Fibroblast of skin of right biceps (primary cell): ENCODE data around the gene TRPM5.

Experiments
- DNase-seq: peaks from one replicate; pipeline ENCODE4 v3.0.0-alpha.2; 2013

The TRPM5 gene

GRCh38 chr11:2401436-2401984 is 42.8 kb downstream of the TRPM5 start:
- no peak for DNase-seq

DNA sequence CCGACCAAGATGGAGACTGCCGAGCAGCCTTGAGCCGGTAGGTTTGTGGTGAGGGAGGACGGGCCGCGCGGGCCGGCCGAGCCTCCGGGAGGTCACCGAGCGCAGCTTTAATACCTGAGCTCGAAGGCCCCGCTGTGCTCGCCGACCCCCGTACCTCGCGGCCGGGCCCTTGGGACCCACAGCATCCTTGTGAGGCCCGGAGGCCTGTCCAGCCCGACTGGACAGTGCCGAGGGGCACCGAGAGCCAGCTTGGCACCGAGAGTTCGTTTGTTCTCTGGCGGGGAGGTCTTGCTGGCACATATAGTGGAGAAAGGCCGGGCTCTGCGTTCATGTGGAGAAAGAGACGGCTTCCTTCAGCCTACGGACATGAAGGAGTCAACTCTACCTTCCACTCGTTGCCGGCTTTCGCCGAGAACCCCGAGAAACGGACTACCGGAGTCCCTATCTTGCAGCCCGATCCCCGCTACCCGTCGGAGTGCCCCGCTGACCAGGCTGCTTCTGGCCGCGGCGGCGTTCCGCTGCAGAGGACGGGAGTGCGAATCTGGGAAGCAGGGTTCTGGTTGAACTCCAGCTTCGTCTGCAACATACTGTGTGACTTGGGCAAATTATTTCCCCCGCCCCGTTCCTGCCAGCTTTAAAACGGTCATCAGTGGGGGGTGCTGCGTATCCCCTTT is 43.4 kb downstream of the TRPM5 start:
- no peak for DNase-seq

DNA sequence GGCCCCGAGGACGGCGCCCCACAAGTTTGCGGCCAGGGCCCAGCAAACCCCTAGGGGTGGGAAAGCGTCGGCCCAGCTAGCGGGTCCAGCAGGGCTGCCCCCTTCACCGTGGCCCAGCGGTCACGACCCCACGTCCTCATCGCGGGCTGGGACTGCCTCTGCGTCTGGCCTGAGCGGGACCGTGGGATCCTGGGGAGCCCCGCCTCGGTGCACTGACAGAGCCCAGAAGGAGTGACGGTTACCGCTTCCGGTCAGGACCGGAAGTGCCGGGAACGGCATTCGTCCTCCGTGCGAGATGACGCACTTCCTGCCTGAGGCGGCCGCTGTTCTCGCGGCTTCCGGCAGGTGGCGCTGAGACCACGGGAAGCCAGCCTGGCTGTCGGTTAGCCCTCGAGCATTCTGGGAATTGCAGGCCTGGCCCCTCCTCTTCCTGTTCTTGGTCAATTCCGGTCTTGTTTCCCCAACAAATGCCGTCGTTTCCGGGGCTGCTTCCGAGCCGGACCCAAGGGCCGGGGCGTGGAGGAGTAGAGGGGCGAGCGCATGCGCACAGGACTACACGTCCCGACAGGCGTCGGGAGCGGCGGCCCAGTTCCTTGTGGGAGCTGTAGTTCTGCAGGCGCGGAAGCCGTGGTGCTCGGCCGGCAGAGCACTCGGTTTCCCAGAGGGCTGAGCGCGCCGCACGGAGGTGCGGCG is 44.1 kb downstream of the TRPM5 start, which contains the start of gene TSSC4:
Gene TSSC4 (plus strand): TSS at position 682 of the 693 bp plus-strand sequence. CDS start 1,884 bp downstream, outside the sequence.
- DNase-seq, result peak; percentile 100

- DNase-seq, result peak; percentile 7
Observed at GRCh38 chr11:2399488-2400068, 44.7 kb downstream of the TRPM5 start.

DNA sequence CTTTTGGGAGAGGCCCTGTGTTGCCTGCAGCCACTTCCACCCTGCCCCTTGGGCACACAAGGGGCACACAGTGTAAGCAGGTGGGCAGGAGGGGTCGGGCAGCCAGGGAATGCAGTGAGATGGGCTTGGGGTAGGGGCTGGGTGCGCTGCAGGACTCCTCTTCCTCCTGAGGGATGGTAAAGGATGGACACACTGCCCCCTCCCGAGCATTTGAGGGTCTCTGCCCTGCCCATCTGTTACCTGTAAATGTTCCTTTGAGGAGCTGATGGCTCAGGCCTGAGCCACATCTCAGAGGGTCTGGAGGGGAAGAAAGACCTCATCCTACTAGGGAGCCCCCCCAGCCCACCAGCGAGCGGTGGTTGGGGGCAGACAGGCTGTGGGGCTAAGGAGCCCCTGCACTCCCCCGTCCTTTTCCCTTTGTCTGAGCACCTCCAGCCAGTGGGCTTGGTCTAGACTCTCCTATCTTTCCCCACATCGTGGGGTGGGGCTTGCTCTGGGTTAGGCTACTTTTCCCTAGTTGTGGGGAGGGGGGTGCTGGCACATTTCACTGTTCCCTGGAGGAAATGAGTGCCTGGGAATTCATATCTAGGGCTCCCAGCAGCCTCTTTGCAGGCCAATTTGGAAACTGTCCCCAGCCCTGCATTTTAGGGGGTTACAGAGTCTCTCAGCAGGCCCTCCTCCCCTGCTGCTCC is 45.5 kb downstream of the TRPM5 start:
- no peak for DNase-seq

DNA sequence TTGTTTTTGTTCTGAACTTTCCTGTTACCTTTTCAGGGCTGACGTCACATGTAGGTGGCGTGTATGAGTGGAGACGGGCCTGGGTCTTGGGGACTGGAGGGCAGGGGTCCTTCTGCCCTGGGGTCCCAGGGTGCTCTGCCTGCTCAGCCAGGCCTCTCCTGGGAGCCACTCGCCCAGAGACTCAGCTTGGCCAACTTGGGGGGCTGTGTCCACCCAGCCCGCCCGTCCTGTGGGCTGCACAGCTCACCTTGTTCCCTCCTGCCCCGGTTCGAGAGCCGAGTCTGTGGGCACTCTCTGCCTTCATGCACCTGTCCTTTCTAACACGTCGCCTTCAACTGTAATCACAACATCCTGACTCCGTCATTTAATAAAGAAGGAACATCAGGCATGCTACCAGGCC is 47.3 kb downstream of the TRPM5 start:
- DNase-seq, result no peak

DNA sequence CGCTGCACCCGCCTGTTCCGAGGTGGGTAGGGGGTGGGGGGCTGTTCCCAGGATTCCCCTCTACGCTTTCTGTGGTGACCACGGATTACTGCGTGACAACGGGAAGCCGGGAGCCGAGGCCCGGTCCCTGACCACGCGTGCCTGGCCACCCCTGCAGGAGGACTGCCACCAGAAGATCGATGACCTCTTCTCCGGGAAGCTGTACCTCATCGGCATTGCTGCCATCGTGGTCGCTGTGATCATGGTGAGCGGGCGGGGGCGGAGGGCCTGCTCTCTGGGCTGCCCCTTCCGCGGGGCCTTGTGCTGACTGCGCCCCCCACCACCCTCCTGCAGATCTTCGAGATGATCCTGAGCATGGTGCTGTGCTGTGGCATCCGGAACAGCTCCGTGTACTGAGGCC is 47.8 kb downstream of the TRPM5 start:
- no peak for DNase-seq

DNA sequence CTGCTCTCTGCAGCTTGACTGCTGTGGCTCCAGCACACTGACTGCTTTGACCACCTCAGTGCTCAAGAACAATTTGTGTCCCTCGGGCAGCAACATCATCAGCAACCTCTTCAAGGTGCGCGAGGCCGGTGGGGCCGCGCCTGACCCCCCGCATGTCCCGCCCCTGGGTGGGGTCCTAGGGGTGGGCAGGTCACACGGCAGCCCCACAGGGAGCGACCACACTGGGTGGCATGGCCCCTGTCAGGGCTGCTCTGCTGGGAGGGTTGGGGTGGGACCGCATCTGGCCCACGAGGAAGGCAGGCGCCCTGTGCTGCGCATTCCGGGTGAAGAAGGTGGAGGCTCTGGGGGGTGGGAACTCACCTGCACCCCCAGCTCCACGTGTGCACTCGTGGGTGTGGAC is 48.5 kb downstream of the TRPM5 start:
- DNase-seq, result no peak

GRCh38 chr11:2395211-2395730 is 49.0 kb downstream of the TRPM5 start:
- no peak for DNase-seq

DNA sequence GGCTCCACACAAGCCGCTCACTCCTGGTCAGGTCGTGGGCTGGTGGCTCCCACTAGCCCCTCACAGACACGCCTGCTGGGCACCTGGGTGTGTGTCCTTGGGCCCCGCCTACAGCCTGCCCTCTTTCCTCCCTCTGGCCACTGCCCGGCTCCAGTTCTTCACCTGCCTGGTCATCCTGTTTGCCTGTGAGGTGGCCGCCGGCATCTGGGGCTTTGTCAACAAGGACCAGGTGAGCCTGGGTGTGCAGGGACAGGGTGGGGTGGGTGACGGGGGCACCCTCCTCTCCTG is 49.6 kb downstream of the TRPM5 start:
- no peak for DNase-seq
